HG02759 (cell line): ENCODE results near the gene LY6G6C.

Experiments used
- ATAC-seq: cut with Tn5 transposase; IDR thresholded peaks from one replicate; pipeline ENCODE4 v1.9.1; 2021; ENCODE audit warnings: mild to moderate bottlenecking, moderate library complexity; ENCODE audit not compliant: unreplicated experiment

The LY6G6C gene

DNA sequence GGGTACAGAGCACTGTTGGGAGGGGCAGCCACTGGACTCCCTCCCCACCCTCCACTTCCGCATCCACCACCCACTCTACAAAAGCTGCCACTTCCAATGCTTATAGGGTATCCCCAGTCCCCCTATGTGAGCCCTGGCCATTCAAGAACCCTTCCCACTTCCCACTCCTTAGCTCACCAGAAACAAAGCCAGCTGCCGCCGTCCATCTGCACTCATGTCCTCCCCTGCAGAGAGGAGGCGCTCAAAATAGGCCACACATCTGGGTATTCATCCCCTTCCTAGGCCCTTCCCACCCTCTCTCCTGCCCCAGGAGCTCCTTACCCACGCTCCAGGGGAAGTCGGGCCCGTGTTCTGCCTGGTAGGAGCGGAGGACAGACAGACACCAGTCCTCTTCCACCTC is 34.2 kb downstream of the LY6G6C start:
- no peak for ATAC-seq

DNA sequence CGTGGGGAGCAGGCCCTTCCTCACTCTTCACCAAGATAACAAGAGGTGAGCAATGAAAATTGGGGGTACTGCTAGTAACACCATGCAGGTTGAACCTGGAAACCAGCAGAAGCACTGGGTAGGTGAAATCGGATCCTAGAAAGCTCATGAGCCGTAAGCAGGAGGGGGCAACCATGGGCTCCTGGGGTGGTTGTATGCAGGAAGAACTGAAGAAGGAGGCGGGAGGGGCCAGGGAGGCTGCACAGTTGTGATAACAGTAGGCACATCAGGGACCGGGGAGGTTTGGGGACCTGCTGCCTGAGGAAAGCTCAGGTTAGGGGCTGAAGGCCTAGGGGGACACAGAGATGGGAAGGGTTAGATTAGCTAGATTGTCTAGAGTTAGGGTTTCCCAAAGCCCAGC is 35.1 kb downstream of the LY6G6C start:
- no peak for ATAC-seq

DNA sequence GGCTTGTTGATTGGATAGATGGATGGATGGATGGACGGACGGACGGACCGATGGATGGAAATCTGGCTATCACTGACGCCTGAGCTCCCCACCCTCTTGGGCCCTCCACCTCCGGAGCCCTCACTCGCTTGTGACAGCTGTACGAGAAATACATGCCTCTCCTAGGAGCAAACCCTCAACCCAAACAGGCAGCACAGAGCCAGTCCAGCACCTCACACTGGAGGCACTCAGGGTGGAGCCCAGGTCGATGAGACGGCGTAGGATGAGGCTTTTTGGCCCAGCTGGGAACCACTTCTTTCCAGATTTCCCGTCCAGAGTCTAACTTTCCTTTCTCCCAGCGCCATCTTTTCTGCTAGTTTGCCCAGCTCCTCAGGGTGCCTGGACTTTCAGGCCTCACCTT is 38.0 kb downstream of the LY6G6C start:
- ATAC-seq = no peak

DNA sequence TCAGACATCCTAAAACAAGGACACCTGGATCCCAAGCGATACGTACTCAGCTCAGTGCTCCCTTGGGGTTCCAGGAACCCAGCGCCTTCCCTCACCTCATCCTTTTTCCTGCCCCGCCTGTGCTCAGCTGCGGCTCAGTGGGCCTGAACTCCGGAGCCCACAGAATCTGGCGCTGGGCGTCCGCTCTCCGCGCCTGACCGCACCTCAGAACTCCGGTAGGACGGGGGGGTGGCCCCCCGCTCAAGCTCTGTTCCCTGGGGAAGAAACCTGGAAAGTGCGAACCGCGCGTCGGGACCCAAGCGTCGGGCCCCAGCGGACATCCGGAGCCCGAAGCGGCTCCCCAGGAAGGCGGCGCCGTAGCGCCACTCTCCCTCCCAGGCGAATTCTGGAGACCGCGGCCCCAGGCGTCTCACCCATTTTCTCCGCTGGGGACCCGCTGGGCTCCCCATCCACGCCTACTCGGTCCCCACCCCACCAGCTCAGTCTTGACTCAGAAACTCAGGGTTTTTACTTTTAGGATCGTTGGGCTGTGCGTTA is 40.3 kb downstream of the LY6G6C start:
- no peak for ATAC-seq

DNA sequence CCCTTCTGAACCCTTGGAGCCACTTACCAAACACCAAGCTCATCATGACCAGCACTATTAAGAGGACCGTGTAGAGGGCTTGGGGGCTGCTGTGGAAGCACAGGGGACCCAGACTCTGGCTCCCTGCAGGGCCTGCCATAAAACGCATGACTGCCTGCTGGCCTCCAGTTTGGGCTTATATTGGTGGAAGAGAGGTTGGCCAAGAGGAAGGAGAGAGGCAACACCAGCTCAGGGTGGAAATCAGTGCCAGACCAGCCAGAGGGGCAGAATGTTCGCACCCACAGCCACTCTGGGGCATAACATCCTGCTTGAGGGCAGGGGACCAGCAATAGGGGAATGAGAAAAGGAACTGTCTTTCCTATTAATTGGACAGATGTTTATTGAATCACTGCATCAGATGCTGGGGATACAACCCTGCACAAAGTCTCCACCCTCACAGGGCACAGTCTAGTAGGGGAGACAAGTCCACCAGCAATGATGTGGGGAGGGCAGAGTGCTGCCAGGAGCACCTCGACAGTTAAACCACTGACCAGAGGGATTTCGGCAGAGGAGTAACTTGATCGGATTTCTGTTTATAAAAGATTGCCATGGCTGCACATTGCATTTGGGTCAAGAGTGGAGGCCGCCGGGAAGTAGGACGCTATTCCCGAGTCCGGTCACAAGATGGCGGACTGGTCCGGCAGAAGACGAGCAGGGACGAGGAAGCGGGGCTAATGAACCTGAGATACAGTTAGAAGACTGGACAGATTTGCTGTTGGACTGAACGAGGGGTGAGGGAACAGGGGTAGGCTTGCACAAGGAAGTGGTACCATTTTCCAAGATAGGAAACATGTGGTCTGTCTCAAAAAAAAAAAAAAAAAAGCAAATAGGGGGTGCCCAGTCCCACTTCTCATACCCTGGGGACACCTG is 41.1 kb downstream of the LY6G6C start, which contains the start of gene LY6G5C:
LY6G5C (minus strand) TSS at position 842 of the 909 bp plus-strand sequence; CDS start at position 148, 694 bp downstream.
- ATAC-seq = no peak

DNA sequence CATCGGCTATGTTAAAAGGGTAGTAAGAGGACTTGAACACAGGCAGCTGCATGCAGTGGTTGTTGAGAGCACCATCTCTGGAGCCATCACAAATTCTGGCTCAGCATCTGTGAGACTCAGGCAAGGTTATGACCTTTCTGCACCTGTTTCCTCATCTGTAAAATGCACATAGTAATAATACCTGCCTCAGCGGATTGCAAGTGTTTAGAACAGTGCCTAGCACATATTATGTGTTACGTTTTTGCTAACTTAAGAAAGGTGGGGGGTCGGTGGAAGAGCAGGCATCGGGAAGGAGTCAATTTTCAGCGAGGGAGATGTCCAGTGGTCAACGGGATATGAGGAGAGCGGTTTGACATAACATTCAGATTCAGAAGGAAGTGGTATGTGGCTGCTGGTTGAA is 43.6 kb downstream of the LY6G6C start:
- no peak for ATAC-seq

DNA sequence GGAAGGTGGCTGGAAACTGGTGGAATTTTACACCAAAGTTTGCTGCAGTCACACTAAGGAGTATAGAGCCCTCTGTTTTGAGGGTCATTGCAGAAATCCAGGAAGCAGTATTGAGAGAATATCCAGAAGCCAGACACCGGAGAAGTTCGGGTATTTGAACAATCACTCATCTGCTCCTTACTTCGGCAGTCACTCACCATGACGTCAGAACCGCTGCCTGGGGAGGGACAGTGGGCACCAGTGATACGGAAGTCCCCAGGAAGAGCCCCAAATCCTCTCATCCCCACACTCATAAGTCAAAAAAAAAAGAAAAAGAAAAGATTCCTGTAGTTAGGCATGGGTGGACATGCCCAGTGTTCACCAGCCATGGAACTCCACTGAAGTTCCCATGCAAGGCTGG is 44.6 kb downstream of the LY6G6C start:
- no peak for ATAC-seq

DNA sequence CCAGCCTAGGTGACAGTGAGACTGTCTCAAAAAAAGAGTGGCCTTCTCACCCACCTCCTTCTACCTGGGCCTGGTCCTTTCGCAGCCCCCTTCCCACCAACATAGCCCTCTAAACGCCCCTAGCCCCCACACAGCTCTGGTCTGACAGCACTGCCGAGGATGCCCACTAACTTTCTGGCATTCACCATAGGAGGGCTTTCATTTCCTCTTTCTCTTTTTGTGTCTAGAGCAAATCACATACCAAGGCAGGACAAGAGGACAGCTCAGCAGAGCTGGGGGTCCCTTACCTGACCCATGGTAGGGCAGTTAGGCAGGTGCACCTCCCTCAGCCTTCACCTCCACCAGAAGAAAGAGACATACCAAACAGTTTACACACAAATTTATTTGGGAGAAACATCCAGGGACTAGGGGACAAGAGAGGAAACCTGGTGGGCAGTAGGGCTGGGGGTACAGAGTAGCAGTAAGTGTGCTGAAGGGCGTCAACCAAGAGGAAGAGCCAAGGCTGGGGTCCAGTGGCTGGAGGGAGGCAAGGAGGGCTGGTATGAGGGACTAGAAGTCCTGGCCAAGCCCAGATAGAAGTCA is 45.1 kb downstream of the LY6G6C start:
- ATAC-seq = no peak

DNA sequence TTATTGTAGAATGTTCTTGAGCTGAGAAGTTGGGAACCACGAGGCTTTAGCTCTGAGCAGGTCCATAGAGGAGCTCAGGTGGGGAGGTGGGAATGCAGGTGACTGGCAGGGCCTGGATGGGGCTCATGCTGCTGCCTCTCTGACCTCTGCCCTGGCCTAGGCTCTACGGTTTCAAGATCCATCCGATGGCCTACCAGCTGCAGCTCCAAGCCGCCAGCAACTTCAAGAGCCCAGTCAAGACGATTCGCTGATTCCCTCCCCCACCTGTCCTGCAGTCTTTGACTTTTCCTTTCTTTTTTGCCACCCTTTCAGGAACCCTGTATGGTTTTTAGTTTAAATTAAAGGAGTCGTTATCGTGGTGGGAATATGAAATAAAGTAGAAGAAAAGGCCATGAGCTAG is 51.9 kb downstream of the LY6G6C start, which contains the start of gene LY6G5B:
LY6G5B (plus strand) TSS at position 301 of the 400 bp plus-strand sequence. CDS start 975 bp downstream, outside the sequence.
- ATAC-seq = no peak
